ENCODE data around the gene TOP3A. TPM values are rescaled to one million over a fixed set of nuclear protein-coding genes. Genes with fewer than 3 reads are reported as not detected.
"Not testable (repeated sequence)": the region's sequence is repeated elsewhere in the genome, so short reads cannot be mapped to it uniquely, and the experiment has no call there.

Gene TOP3A
- total RNA-seq, 4 donors from 2014 or later: 21.2 to 33.5 (median 21.8) TPM

DNA sequence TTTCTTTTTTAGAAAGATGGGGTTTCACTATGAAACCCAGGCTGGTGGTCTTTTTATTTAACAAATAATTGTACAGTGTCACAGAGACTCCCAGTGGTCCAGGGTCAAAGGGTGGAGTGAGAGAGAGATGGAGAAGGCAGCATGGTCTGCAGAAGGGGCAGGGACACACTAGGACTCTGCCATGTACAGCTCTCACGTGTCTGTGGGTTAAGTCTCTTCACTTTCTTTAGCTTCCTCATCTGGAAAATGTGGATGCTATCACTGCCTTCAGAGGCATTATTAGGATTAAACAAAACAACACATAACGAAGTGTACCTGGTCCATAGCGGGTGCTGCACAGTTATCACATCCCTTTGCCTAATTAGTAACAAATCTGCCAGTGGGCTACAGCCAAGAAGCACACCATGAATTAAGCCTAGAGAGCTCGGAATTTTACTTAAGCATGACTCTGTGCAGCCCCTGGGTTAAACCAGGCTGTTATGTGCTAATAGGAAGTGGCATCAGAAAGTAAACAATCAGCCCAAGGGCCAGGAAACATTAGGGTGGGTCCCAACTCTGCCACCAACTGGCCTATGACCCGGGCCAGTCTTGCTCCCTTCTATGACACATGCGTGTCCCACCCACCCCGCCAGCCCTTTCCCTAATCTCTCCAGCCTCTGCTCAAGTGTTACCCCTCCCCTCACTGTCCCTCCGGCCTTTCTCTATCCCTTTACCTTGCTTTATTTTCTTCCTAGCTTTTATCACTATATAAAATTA lies 13.9 kb downstream of the TOP3A start:
- TF ChIP-seq EP300 (IDR thresholded peaks at IDR 0.05): no peak
- no peak for TF ChIP-seq POLR2A (IDR thresholded peaks at IDR 0.05; ENCODE audit: low read depth)
- no peak for TF ChIP-seq POLR2AphosphoS5 (IDR thresholded peaks at IDR 0.05)
- TF ChIP-seq, protein P1, sequence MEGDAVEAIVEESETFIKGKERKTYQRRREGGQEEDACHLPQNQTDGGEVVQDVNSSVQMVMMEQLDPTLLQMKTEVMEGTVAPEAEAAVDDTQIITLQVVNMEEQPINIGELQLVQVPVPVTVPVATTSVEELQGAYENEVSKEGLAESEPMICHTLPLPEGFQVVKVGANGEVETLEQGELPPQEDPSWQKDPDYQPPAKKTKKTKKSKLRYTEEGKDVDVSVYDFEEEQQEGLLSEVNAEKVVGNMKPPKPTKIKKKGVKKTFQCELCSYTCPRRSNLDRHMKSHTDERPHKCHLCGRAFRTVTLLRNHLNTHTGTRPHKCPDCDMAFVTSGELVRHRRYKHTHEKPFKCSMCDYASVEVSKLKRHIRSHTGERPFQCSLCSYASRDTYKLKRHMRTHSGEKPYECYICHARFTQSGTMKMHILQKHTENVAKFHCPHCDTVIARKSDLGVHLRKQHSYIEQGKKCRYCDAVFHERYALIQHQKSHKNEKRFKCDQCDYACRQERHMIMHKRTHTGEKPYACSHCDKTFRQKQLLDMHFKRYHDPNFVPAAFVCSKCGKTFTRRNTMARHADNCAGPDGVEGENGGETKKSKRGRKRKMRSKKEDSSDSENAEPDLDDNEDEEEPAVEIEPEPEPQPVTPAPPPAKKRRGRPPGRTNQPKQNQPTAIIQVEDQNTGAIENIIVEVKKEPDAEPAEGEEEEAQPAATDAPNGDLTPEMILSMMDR (IDR thresholded peaks at IDR 0.05): no peak
- no peak for DNase-seq (ENCODE audit: extremely low spot score)
- no peaks in the 10 kb centered on the region for H3K9me3 ChIP-seq
- H3K36me3 ChIP-seq: peaks cover 51 to 97% (median 87%) of the 10 kb centered on the region in 4 donors
- H3K4me1 ChIP-seq: no peaks in the 10 kb centered on the region
- intact Hi-C loops (cut with DNase I): no loop called here
- no peak overlapping the region for H3K27ac ChIP-seq (replicated peaks in 1 of 4)
- WGBS: 74% methylated on average over 8 of the region's 8 CpGs
- no peak overlapping the region for H3K4me3 ChIP-seq
- H3K27me3 ChIP-seq: no peaks in the 10 kb centered on the region

DNA sequence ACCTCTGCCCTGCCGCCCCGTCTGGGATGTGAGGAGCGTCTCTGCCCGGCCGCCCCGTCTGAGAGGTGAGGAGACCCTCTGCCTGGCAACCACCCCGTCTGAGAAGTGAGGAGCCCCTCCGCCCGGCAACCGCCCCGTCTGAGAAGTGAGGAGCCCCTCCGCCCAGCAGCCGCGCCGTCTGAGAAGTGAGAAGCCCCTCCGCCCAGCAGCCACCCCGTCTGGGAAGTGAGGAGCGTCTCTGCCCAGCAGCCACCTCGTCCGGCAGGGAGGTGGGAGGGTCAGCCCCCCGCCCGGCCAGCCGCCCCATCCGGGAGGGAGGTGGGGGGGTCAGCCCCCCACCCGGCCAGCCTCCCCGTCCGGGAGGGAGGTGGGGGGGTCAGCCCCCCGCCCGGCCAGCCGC lies 16.7 kb downstream of the TOP3A start:
- peaks cover 49 to 97% (median 81%) of the 10 kb centered on the region in 4 donors for H3K36me3 ChIP-seq
- H3K4me3 ChIP-seq; H3K27ac ChIP-seq (replicated peaks in 1 of 4); H3K4me1 ChIP-seq; intact Hi-C loops (cut with DNase I); DNase-seq (ENCODE audit: extremely low spot score); H3K27me3 ChIP-seq; H3K9me3 ChIP-seq: not testable (repeated sequence)
- no CpG with 5 or more reads among the region's 30 CpGs for WGBS

DNA sequence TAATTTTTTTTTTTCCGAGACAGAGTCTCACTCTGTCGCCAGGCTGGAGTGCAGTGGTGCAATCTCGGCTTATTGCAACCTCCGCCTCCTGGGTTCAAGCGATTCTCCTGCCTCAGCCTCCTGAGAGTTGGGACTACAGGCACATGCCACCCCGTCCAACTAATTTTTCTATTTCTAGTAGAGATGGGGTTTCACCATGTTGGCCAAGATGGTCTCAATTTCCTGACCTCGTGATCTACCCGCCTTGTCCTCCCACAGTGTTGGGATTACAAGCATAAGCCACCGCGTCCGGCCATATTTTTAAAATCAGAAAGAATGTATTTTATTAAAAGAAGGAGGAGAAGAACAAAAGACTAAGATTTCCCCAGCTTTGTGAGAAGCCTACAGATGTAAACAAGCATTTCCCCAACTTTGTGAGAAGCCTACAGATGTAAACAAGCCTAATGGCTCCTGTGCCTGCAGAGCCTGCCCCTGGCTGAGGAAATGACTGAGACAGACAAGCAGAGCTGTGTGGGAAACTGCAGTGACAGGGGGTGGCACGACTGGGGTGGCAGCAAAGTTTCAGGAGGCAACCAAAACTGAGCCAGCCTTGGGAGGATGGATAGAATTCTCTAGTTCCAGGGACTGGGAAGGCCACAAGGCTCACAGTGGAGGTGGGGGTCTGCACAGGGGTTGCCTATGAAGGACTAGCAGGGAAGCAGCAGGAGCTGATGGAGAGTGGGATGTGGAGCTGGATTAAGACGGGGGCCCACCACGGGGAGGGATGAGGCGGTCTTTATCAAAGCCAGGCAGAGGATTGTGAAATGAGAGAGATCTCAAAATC lies 22.9 kb downstream of the TOP3A start:
- no peaks in the 10 kb centered on the region for H3K4me1 ChIP-seq
- WGBS: 91% methylated on average over 15 of the region's 15 CpGs
- intact Hi-C loops (cut with DNase I): no loop called here
- DNase-seq (ENCODE audit: extremely low spot score): no peak
- H3K27ac ChIP-seq (replicated peaks in 1 of 4): no peak overlapping the region
- H3K27me3 ChIP-seq: no peaks in the 10 kb centered on the region
- H3K36me3 ChIP-seq: peaks cover 60 to 99% (median 87%) of the 10 kb centered on the region in 4 donors
- TF ChIP-seq, protein P1 (IDR thresholded peaks at IDR 0.05): no peak
- TF ChIP-seq POLR2A (IDR thresholded peaks at IDR 0.05; ENCODE audit: low read depth): no peak
- no peak for TF ChIP-seq POLR2AphosphoS5 (IDR thresholded peaks at IDR 0.05)
- TF ChIP-seq EP300 (IDR thresholded peaks at IDR 0.05): no peak
- H3K4me3 ChIP-seq: no peak overlapping the region
- no peaks in the 10 kb centered on the region for H3K9me3 ChIP-seq

DNA sequence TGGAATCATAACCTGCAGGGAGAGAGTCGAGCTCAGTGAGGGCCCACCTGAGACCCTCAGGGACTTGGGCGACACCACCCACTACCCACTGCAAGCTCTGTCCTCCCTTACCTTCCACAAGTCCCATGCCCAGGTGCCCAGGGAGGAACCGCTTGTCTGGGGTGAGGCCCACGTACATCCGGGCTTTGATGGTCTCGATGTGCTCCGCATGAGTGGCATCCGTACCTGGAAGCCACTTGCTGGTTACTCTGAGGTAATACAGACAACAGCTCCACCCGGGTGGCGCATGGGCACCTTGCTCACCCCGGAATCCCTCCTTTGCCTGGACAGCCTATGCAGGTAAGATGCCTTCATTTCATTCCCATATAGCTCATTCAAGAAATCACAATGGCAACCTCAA lies 29.5 kb downstream of the TOP3A start:
- Histone ChIP-seq H3K4me1 (no peaks in the 10 kb centered on the region), H3K9me3 (no peaks in the 10 kb centered on the region), H3K27me3 (no peaks in the 10 kb centered on the region), H3K4me3 (no peak overlapping the region), H3K27ac (replicated peaks in 1 of 4) (no peak overlapping the region), H3K36me3 (peaks cover 73 to 99% (median 93%) of the 10 kb centered on the region in 4 donors)
- DNase-seq (ENCODE audit: extremely low spot score): no peak
- WGBS: 92% methylated on average over 11 of the region's 11 CpGs
- TF ChIP-seq POLR2AphosphoS5 (IDR thresholded peaks at IDR 0.05): no peak
- TF ChIP-seq POLR2A (IDR thresholded peaks at IDR 0.05; ENCODE audit: low read depth): no peak
- no peak for TF ChIP-seq EP300 (IDR thresholded peaks at IDR 0.05)
- TF ChIP-seq, protein P1 (IDR thresholded peaks at IDR 0.05): no peak
- intact Hi-C loops (cut with DNase I): no loop called here

DNA sequence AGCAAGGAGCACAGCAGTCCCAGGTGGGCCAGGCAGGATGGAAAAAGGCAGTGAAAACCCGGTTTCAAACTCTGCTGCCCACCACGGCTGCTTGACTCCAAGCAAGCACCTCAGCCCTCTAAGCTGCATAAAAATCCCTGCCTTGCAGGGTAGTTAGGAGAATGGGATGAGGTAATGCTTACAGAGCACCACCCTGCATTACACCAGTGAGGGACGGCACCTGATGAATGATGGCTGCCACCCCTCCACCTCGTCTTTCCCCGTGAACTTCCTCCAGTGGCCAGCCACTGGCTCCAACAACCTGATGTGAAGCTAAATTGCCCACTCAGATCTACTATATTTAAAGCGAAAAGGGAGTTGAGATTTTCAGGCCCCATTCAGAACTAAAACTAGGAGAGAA lies 33.0 kb downstream of the TOP3A start:
- H3K36me3 ChIP-seq: peaks cover 78 to 100% (median 94%) of the 10 kb centered on the region in 4 donors
- H3K27me3 ChIP-seq: no peaks in the 10 kb centered on the region
- H3K27ac ChIP-seq (replicated peaks in 1 of 4): no peak overlapping the region
- H3K4me3 ChIP-seq: no peak overlapping the region
- no peak for DNase-seq (ENCODE audit: extremely low spot score)
- intact Hi-C loops (cut with DNase I): no loop called here
- H3K4me1 ChIP-seq: no peaks in the 10 kb centered on the region
- no peak for TF ChIP-seq POLR2A (IDR thresholded peaks at IDR 0.05; ENCODE audit: low read depth)
- TF ChIP-seq, protein P1 (IDR thresholded peaks at IDR 0.05): no peak
- WGBS: 88% methylated on average over 5 of the region's 6 CpGs
- no peaks in the 10 kb centered on the region for H3K9me3 ChIP-seq
